Measurements from ENCODE around the gene MEIOB.

MEIOB gene

GRCh38 chr16:1874854-1875253, 2.9 kb upstream of the MEIOB start:
- DNase-seq: no peak

- no peak for DNase-seq
Observed at GRCh38 chr16:1870365-1871082, 1.4 kb downstream of the MEIOB start.

- no peak for DNase-seq
Observed at GRCh38 chr16:1865902-1866690, 5.9 kb downstream of the MEIOB start.

GRCh38 chr16:1863681-1864460, 8.1 kb downstream of the MEIOB start:
- DNase-seq: no peak

DNA sequence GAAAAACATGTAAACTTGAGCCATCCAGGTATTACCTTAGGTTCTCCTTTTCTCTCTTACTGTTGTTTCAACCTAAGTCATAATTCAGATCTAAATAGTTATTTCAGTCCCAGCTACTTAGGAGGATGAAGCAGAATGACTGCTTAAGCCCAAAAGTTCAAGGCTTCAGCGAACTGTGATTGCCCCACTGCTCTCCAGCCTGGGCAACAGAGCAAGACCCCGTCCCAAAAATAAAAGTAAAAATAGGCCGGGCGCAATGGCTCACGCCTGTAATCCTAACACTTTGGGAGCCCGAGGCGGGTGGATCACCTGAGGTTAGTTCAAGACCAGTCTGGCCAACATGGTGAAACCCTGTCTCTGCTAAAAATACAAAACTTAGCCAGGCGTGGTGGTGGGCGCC, 9.6 kb downstream of the MEIOB start:
- DNase-seq: no peak

- DNase-seq: no peak
Observed at GRCh38 chr16:1861730-1862129, 10.2 kb downstream of the MEIOB start.

- no peak for DNase-seq
Observed at GRCh38 chr16:1859650-1860049, 12.3 kb downstream of the MEIOB start.

GRCh38 chr16:1858189-1858865, 13.6 kb downstream of the MEIOB start:
- DNase-seq: no peak

DNA sequence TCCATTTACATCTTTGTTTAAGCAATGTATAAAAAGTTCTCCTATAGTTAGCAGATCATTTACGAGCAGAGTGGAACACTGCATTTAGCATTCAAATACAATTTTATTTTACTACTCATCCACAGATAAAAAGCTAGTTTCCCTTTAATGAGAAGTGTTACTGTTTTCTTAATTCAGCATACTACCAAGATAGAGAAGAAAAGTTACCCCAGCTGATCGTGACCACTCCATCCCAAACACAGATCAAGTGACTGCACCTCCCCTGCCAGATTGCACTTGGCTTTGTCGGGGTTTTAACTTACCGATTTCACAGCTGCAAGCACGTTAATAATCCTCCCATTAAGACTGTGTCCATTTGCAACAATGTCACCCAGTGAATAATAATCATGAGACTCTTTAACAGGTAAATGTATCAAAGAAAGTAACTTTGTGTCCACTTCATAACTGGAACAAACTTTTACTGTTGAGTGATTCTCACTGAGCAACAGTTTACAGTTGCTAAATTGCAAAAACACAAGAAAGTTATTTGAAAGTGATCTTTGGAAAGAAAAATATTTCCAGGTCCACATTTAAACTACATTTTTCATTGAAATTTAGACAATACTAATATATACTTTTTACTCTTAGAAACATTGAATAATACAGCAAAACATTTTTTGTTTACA, 14.4 kb downstream of the MEIOB start:
- no peak for DNase-seq

DNA sequence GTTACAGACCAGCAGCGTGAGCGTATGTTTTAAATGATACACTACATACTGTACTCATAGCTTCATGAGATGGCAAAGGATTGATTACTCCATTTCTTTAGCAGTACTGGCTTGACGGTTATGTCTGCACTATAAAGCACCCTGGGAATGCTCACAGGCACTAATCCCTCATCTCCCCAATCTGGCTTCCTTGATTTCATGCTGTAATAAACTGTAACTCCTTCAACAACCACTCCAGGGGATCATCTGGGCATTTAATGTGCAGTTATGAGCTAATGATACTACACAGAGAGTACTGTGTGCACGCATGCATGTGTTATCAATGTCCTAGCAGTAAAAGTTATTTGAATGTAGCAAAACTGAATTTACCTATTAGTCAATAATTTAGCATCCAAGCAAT, 20.2 kb downstream of the MEIOB start:
- no peak for DNase-seq

GRCh38 chr16:1850981-1851380, 21.0 kb downstream of the MEIOB start:
- no peak for DNase-seq

- no peak for DNase-seq
Observed at GRCh38 chr16:1846416-1846815, 25.5 kb downstream of the MEIOB start.

GRCh38 chr16:1845985-1846384, 26.0 kb downstream of the MEIOB start:
- no peak for DNase-seq

- no peak for DNase-seq
Observed at GRCh38 chr16:1839554-1839953, 32.4 kb downstream of the MEIOB start.

GRCh38 chr16:1834096-1834495, 37.9 kb downstream of the MEIOB start:
- DNase-seq: no peak

- no peak for DNase-seq
Observed at GRCh38 chr16:1832838-1833454, 39.0 kb downstream of the MEIOB start.

DNA sequence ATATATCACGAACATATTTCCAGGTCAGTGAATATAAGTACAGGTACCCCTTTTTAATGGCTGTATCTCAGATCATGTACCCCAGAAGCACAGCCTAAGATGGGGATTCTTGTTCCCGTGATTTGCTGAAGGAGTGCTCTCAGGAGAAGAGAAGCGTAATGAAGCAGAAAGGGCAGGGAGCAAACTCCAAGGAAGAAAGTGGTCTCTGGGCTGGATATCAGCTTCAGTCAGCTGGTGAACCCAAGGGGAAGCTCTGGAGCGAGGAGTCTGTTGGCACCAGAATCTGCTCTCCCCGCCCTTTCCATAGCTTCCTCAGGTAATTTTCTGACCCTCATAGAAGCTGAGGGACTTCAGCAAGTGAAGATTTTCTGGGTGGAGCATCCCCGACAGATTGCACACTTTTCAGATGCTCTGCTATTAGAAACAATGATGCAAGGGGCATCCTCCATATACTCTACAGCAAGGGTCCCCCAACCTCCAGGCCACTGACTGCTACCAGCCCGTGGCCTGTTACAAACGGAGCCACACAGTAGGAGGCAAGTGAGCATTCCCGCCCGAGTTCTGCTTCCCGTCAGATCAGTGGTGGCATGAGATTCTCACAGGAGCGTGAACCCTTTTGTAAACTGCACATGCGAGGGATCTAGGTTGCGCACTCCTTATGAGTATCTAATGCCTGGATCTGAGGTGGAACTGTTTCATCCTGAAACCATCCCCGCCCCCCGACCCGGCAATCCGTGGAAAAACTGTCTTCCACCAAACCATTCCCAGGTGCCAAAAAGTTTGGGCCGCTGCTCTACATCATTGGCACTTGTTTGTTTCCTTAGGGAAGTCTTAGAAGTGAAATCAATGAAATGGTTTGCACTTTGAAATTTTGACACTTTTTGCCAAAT, 40.5 kb downstream of the MEIOB start:
- no peak for DNase-seq

GRCh38 chr16:1830213-1830612, 41.8 kb downstream of the MEIOB start:
- no peak for DNase-seq

DNA sequence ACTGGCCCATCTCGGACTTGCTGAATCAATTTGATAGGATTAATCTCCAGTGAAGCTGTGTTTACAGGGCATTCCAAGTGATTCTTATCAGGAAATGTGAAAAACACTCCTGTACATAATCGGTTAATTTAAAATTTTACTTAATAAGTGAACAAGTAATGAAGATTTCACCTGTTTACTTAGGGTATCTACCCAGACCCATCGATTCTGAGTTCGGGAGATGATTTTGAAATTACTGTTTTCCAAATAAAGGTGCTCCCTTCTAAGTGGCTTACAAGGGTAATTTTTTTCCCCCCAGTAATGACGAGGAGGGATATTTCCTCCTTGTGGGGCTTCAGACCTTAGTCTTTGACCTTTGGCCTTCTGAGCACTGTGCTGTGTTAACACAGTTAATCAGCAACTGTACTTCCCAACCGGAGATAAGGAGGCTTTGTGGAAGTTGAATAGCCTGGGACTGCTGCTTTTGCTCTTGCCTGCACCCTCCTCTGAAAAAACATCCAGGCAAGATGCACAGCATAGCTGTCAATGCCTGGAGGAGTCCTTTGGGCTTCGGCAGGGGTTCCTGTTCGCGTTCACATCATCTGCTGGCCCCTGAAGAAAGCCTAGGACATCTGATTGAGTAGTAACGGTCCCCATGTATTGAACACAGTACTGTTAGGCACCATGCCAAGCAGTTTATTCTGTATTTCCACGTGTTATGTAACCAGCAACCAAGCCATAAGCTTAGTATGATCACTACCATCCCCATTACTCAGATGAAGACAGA, 43.1 kb downstream of the MEIOB start:
- DNase-seq: no peak

All from stimulated activated CD4-positive, alpha-beta T cell treated with anti-CD3 and anti-CD28 coated beads, Interleukin-12 subunit alpha, Interleukin-12 subunit beta, amount 100 ng/mL, for 4 hours (primary cell).